ENCODE measurements around the gene RPS19. TPM values are rescaled to one million over a fixed set of nuclear protein-coding genes. Genes with fewer than 3 reads are reported as not detected.

Gene RPS19
- total RNA-seq, 4 donors from 2014 or later: 595 to 1,336 (median 1,016) TPM

- TF ChIP-seq, protein P1, sequence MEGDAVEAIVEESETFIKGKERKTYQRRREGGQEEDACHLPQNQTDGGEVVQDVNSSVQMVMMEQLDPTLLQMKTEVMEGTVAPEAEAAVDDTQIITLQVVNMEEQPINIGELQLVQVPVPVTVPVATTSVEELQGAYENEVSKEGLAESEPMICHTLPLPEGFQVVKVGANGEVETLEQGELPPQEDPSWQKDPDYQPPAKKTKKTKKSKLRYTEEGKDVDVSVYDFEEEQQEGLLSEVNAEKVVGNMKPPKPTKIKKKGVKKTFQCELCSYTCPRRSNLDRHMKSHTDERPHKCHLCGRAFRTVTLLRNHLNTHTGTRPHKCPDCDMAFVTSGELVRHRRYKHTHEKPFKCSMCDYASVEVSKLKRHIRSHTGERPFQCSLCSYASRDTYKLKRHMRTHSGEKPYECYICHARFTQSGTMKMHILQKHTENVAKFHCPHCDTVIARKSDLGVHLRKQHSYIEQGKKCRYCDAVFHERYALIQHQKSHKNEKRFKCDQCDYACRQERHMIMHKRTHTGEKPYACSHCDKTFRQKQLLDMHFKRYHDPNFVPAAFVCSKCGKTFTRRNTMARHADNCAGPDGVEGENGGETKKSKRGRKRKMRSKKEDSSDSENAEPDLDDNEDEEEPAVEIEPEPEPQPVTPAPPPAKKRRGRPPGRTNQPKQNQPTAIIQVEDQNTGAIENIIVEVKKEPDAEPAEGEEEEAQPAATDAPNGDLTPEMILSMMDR (IDR thresholded peaks at IDR 0.05): no peak
- TF ChIP-seq EP300 (IDR thresholded peaks at IDR 0.05; ENCODE audit: low read depth) (no peak), POLR2AphosphoS5 (IDR thresholded peaks at IDR 0.05) (no peak), POLR2A (IDR thresholded peaks at IDR 0.05) (no peak)
- in situ Hi-C loops (cut with MboI; ENCODE audit: low pct_ligation_motif_present in 1 of 4, low pct_unique_long_range_greater_than_20kb in 1 of 4, low sequenced_read_pairs in 3 of 4): loop anchor here in 1 of 4 donors (25.0 kb wide), 1 partner anchor 358 kb away; no protein-coding TSS in a partner anchor
- intact Hi-C loops (cut with DNase I; ENCODE audit: low total_unique reads): no loop called here
- WGBS, 2 donors (ENCODE audit: low coverage in 1 of 2): 80 to 98% methylated on average over 1 to 3 of the region's 3 CpGs
- H3K4me3 ChIP-seq: no peak within 1 kb of the TSS
- no peak within 1 kb of the TSS for H3K27ac ChIP-seq
- H3K36me3 ChIP-seq: no peaks in the 10 kb centered on the region
- H3K4me1 ChIP-seq: no peaks in the 10 kb centered on the region
- no peak for DNase-seq
- peaks cover 18% of the 10 kb centered on the region for H3K27me3 ChIP-seq
- H3K9me3 ChIP-seq: no peaks in the 10 kb centered on the region
Observed at GRCh38 chr19:41845001-41845050, 15.2 kb upstream of the RPS19 start, which contains the start of gene DMRTC2. DMRTC2 (plus strand) TSS chr19:41845042; CDS start chr19:41847429, 2,387 bp downstream.

DNA sequence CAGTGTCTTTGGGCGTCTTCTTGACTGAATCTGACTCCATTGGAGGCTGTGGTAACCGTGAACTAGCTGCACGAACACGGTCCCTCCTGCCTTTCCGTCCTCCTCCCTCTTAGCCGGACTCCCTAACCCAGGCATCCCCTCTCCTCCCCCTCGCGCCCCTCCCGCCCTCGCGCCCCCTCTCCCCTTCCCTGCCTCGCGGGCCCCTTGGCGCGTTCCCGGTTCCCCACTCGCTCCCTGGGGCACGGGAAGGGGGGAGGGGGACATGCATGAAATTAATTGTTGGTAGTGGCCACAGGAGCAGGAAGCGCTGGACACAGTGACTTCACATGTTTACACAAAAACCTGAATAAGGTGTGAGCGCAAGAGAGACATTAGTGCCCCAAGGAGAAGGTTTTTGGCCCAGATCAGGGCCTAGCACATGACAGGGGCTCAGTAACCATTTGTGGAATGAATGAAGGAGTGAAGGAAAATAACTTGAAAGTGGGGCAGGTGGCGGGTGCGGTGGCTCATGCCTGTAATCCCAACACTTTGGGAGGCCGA lies 14.9 kb upstream of the RPS19 start:
- intact Hi-C loops (cut with DNase I; ENCODE audit: low total_unique reads): no loop called here
- H3K4me3 ChIP-seq: no peak overlapping the region
- no peaks in the 10 kb centered on the region for H3K36me3 ChIP-seq
- no peaks in the 10 kb centered on the region for H3K4me1 ChIP-seq
- peaks cover 15% of the 10 kb centered on the region for H3K27me3 ChIP-seq
- 88 to 96% methylated on average over 5 to 23 of the region's 23 CpGs for WGBS, 2 donors (ENCODE audit: low coverage in 1 of 2)
- in situ Hi-C loops (cut with MboI; ENCODE audit: low pct_ligation_motif_present in 1 of 4, low pct_unique_long_range_greater_than_20kb in 1 of 4, low sequenced_read_pairs in 3 of 4): loop anchor here in 1 of 4 donors (25.0 kb wide), 1 partner anchor 358 kb away; no protein-coding TSS in a partner anchor
- H3K9me3 ChIP-seq: no peaks in the 10 kb centered on the region
- no peak overlapping the region for H3K27ac ChIP-seq
- TF ChIP-seq POLR2A (IDR thresholded peaks at IDR 0.05) (no peak), POLR2AphosphoS5 (IDR thresholded peaks at IDR 0.05) (no peak), EP300 (IDR thresholded peaks at IDR 0.05; ENCODE audit: low read depth) (no peak)
- TF ChIP-seq, protein P1 (IDR thresholded peaks at IDR 0.05): no peak
- DNase-seq: no peak

GRCh38 chr19:41847351-41848105 lies 12.5 kb upstream of the RPS19 start:
- Histone ChIP-seq H3K4me3 (no peak overlapping the region), H3K27me3 (peaks cover 21% of the 10 kb centered on the region), H3K36me3 (no peaks in the 10 kb centered on the region), H3K4me1 (no peaks in the 10 kb centered on the region), H3K27ac (no peak overlapping the region), H3K9me3 (no peaks in the 10 kb centered on the region)
- no peak for DNase-seq
- intact Hi-C loops (cut with DNase I; ENCODE audit: low total_unique reads) (no loop called here), in situ Hi-C loops (cut with MboI; ENCODE audit: low pct_ligation_motif_present in 1 of 4, low pct_unique_long_range_greater_than_20kb in 1 of 4, low sequenced_read_pairs in 3 of 4) (loop anchor here in 1 of 4 donors (25.0 kb wide), 1 partner anchor 360 kb away; no protein-coding TSS in a partner anchor)
- WGBS, 2 donors (ENCODE audit: low coverage in 1 of 2): 92 to 96% methylated on average over 5 to 19 of the region's 19 CpGs
- TF ChIP-seq POLR2A (IDR thresholded peaks at IDR 0.05) (no peak), POLR2AphosphoS5 (IDR thresholded peaks at IDR 0.05) (no peak), EP300 (IDR thresholded peaks at IDR 0.05; ENCODE audit: low read depth) (no peak)
- TF ChIP-seq, protein P1 (IDR thresholded peaks at IDR 0.05): no peak

- H3K36me3 ChIP-seq: no peaks in the 10 kb centered on the region
- DNase-seq: no peak
- in situ Hi-C loops (cut with MboI; ENCODE audit: low pct_ligation_motif_present in 1 of 4, low pct_unique_long_range_greater_than_20kb in 1 of 4, low sequenced_read_pairs in 3 of 4): loop anchor here in 1 of 4 donors (25.0 kb wide), 1 partner anchor 361 kb away; no protein-coding TSS in a partner anchor
- 81 to 100% methylated on average over 1 to 6 of the region's 6 CpGs for WGBS, 2 donors (ENCODE audit: low coverage in 1 of 2)
- peaks cover 26% of the 10 kb centered on the region for H3K27me3 ChIP-seq
- no peaks in the 10 kb centered on the region for H3K9me3 ChIP-seq
- TF ChIP-seq POLR2A (IDR thresholded peaks at IDR 0.05): no peak
- no peak for TF ChIP-seq EP300 (IDR thresholded peaks at IDR 0.05; ENCODE audit: low read depth)
- TF ChIP-seq, protein P1 (IDR thresholded peaks at IDR 0.05): no peak
- TF ChIP-seq POLR2AphosphoS5 (IDR thresholded peaks at IDR 0.05): no peak
- H3K4me1 ChIP-seq: no peaks in the 10 kb centered on the region
- intact Hi-C loops (cut with DNase I; ENCODE audit: low total_unique reads): no loop called here
- no peak overlapping the region for H3K4me3 ChIP-seq
- no peak overlapping the region for H3K27ac ChIP-seq
Observed at GRCh38 chr19:41848666-41849065, 11.4 kb upstream of the RPS19 start.
